Measurements from ENCODE around the gene RSBN1. TPM values are rescaled to one million over a fixed set of nuclear protein-coding genes. Genes with fewer than 3 reads are reported as not detected.

RSBN1 gene
- total and polyA plus RNA-seq, 2 experiments from 2014 or later = 12.8 to 20.3 TPM

- Histone ChIP-seq H2AFZ (no peak overlapping the region), H3K4me3 (no peak overlapping the region), H3K27me3 (no peaks in the 10 kb centered on the region), H4K20me1 (ENCODE audit: insufficient read depth, poor library complexity, severe bottlenecking) (no peaks in the 10 kb centered on the region), H3K79me2 (peaks cover 92% of the 10 kb centered on the region), H3K9me2 (replicated peaks; ENCODE audit: insufficient read depth) (no peaks in the 10 kb centered on the region), H3K9me3 (ENCODE audit: low read depth) (no peaks in the 10 kb centered on the region), H3K4me1 (ENCODE audit: insufficient read depth) (peaks cover 18% of the 10 kb centered on the region), H3K36me3 (replicated peaks; ENCODE audit: insufficient read depth, low read depth) (no peaks in the 10 kb centered on the region), H3K27ac (peak overlapping the region; percentile 26), H3K4me2 (no peak overlapping the region)
- DNase-seq (ENCODE audit: low spot score) = peak; percentile 21
- WGBS (ENCODE audit: low lambda C conversion rate, missing lambda C conversion rate) = 21% methylated on average over 1 of the region's 1 CpG
- TF ChIP-seq EZH2 (IDR thresholded peaks at IDR 0.05; ENCODE audit: borderline replicate concordance) = no peak
- TF ChIP-seq, protein P1, sequence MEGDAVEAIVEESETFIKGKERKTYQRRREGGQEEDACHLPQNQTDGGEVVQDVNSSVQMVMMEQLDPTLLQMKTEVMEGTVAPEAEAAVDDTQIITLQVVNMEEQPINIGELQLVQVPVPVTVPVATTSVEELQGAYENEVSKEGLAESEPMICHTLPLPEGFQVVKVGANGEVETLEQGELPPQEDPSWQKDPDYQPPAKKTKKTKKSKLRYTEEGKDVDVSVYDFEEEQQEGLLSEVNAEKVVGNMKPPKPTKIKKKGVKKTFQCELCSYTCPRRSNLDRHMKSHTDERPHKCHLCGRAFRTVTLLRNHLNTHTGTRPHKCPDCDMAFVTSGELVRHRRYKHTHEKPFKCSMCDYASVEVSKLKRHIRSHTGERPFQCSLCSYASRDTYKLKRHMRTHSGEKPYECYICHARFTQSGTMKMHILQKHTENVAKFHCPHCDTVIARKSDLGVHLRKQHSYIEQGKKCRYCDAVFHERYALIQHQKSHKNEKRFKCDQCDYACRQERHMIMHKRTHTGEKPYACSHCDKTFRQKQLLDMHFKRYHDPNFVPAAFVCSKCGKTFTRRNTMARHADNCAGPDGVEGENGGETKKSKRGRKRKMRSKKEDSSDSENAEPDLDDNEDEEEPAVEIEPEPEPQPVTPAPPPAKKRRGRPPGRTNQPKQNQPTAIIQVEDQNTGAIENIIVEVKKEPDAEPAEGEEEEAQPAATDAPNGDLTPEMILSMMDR (IDR thresholded peaks at IDR 0.05; ENCODE audit: poor library complexity) = no peak
- no peak for TF ChIP-seq EZH2phosphoT487 (IDR thresholded peaks at IDR 0.05; ENCODE audit: low read depth, severe bottlenecking, unreplicated experiment)
These were observed 26.2 kb downstream of the RSBN1 start for GRCh38 chr1:113786069-113786468.

DNA sequence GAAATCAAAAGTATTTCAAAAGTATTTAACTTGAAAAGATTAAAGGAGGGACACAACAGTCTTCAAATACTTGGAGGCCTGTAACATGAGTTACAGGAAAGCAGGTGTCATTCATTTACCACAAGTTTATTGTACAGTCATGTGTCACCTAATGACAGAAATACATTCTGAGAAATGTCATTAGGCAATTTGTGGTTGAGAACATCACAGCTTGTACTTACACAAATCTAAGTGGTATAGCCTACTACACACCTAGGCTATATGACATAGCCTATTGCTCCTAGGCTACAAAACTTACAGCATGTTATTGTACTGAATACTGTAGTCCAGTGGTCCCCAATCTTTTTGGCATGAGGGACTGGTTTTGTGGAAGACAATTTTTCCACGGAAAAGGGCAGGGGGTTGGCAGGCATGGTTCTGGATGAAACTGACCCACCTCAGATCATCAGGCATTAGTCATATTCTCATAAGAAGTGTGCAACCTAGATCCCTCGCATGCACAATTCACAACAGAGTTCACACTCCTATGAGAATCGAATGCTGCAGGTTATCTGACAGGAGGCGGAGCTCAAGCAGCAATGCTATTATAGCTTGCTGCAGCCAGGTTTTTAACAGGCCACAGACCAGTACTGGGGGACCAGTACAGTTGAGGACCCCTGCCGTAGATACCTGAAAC lies 28.0 kb downstream of the RSBN1 start:
- Histone ChIP-seq H3K27me3 (no peaks in the 10 kb centered on the region), H3K4me1 (ENCODE audit: insufficient read depth) (peaks cover 18% of the 10 kb centered on the region), H3K9me3 (ENCODE audit: low read depth) (no peaks in the 10 kb centered on the region), H3K4me2 (no peak overlapping the region), H3K4me3 (no peak overlapping the region), H3K79me2 (peaks cover 94% of the 10 kb centered on the region), H3K27ac (peak overlapping the region; percentile 10), H3K9me2 (replicated peaks; ENCODE audit: insufficient read depth) (no peaks in the 10 kb centered on the region), H2AFZ (no peak overlapping the region), H3K36me3 (replicated peaks; ENCODE audit: insufficient read depth, low read depth) (no peaks in the 10 kb centered on the region), H4K20me1 (ENCODE audit: insufficient read depth, poor library complexity, severe bottlenecking) (no peaks in the 10 kb centered on the region)
- WGBS (ENCODE audit: low lambda C conversion rate, missing lambda C conversion rate) = 85% methylated on average over 5 of the region's 5 CpGs
- no peak for DNase-seq (ENCODE audit: low spot score)
- TF ChIP-seq, protein P1 (IDR thresholded peaks at IDR 0.05; ENCODE audit: poor library complexity) = no peak
- TF ChIP-seq EZH2phosphoT487 (IDR thresholded peaks at IDR 0.05; ENCODE audit: low read depth, severe bottlenecking, unreplicated experiment) = no peak
- no peak for TF ChIP-seq EZH2 (IDR thresholded peaks at IDR 0.05; ENCODE audit: borderline replicate concordance)

GRCh38 chr1:113783254-113784103 lies 28.8 kb downstream of the RSBN1 start:
- peak overlapping the region; percentile 10 for H3K27ac ChIP-seq
- H3K27me3 ChIP-seq = no peaks in the 10 kb centered on the region
- H4K20me1 ChIP-seq (ENCODE audit: insufficient read depth, poor library complexity, severe bottlenecking) = no peaks in the 10 kb centered on the region
- no peaks in the 10 kb centered on the region for H3K9me3 ChIP-seq (ENCODE audit: low read depth)
- TF ChIP-seq EZH2 (IDR thresholded peaks at IDR 0.05; ENCODE audit: borderline replicate concordance) (no peak), EZH2phosphoT487 (IDR thresholded peaks at IDR 0.05; ENCODE audit: low read depth, severe bottlenecking, unreplicated experiment) (no peak)
- TF ChIP-seq, protein P1 (IDR thresholded peaks at IDR 0.05; ENCODE audit: poor library complexity) = no peak
- H3K4me1 ChIP-seq (ENCODE audit: insufficient read depth) = peaks cover 18% of the 10 kb centered on the region
- no peak for DNase-seq (ENCODE audit: low spot score)
- H3K36me3 ChIP-seq (replicated peaks; ENCODE audit: insufficient read depth, low read depth) = no peaks in the 10 kb centered on the region
- 89% methylated on average over 4 of the region's 4 CpGs for WGBS (ENCODE audit: low lambda C conversion rate, missing lambda C conversion rate)
- H2AFZ ChIP-seq = no peak overlapping the region
- no peaks in the 10 kb centered on the region for H3K9me2 ChIP-seq (replicated peaks; ENCODE audit: insufficient read depth)
- H3K4me3 ChIP-seq = no peak overlapping the region
- H3K4me2 ChIP-seq = no peak overlapping the region
- H3K79me2 ChIP-seq = peaks cover 94% of the 10 kb centered on the region

All from hepatocyte (in vitro differentiated cells).